Ectodermal cell (in vitro differentiated cells): ENCODE measurements around the gene GRAMD1B. TPM values are rescaled to one million over a fixed set of nuclear protein-coding genes. Genes with fewer than 3 reads are reported as not detected.
A peak's percentile ranks its signal among the peaks of the same experiment; 100 is the strongest.

Experiments used
- H3K27ac ChIP-seq: 2 replicates; pipeline ENCODE4 v1.7.0; 2013; ENCODE audit warnings: mild to moderate bottlenecking, low read depth, low read length; ENCODE audit not compliant: insufficient read depth, poor library complexity, severe bottlenecking
- H3K27me3 ChIP-seq: 2 replicates; pipeline ENCODE4 v1.7.0; 2013; ENCODE audit warnings: mild to moderate bottlenecking, low read length; ENCODE audit not compliant: insufficient read depth, control insufficient read depth, poor library complexity, severe bottlenecking
- H3K36me3 ChIP-seq: one replicate; pipeline ENCODE4 v1.7.0; 2013; ENCODE audit warnings: low read length; ENCODE audit not compliant: control insufficient read depth, insufficient read depth
- H3K4me1 ChIP-seq: one replicate; pipeline ENCODE4 v1.7.0; 2013; ENCODE audit warnings: low read length; ENCODE audit not compliant: control insufficient read depth, insufficient read depth
- H3K4me3 ChIP-seq: 2 replicates; pipeline ENCODE4 v1.7.0; 2013; ENCODE audit warnings: low read depth, low read length, control low read depth; ENCODE audit not compliant: insufficient read depth
- H3K9me3 ChIP-seq: 2 replicates; pipeline ENCODE4 v1.7.0; 2013; ENCODE audit warnings: mild to moderate bottlenecking, low read length, moderate library complexity; ENCODE audit not compliant: control insufficient read depth
- WGBS, 2 experiments: methylation state at CpG; one replicate each; pipeline ENCODE4 v1.1.7; 2013; ENCODE audit warnings: missing lambda C conversion rate in 2 of 2; 5-methylcytosine and 5-hydroxymethylcytosine counted together
- polyA plus RNA-seq, 4 experiments: library from polyadenylated mRNA; stranded (reverse); fragments of 50-300 nt; gene quantifications; one replicate each; pipeline ENCODE4 v1.2.3, GENCODE V29; 2013

Gene GRAMD1B
- polyA plus RNA-seq (2013, experiment 1 of 4) = 18.8 TPM
- 25.7 TPM for polyA plus RNA-seq (2013, experiment 2 of 4)
- polyA plus RNA-seq (2013, experiment 3 of 4) = 14.9 TPM
- 19.3 TPM for polyA plus RNA-seq (2013, experiment 4 of 4)

GRCh38 chr11:123429913-123430720 lies at the start of gene GRAMD1B:
TSS of gene GRAMD1B (plus strand) at chr11:123430269. CDS start at chr11:123430793, 524 bp downstream.
- H3K27ac ChIP-seq = peak within 1 kb of the TSS; percentile 90
- WGBS, 2 experiments = 0% methylated on average over 57 of the region's 57 CpGs
- H3K27me3 ChIP-seq = peaks cover 9% of the 10 kb centered on the region

DNA sequence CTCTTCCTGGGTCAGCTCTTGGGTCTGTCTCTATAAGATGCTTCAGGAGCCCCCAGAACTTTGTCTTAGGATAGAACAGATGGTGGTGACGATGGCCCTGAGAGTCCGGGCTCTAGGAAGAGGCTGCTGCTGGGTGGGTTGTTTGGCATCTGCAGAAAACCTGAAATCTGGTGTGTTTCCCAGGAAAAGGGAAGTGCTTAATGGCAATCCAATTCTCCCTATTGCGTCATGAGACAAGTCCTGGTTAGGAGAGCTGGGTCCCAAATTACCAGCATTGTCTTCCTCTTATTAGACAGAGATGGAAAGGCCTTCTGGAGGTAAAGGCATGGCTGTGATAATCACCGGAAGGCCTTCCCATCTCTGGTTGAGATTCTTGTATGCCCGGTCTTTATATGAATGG lies 48.9 kb upstream of the GRAMD1B start:
- WGBS, 2 experiments = 92 to 96% methylated on average over 5 of the region's 5 CpGs
- no peaks in the 10 kb centered on the region for H3K4me1 ChIP-seq
- H3K36me3 ChIP-seq = no peaks in the 10 kb centered on the region
- H3K4me3 ChIP-seq = no peak overlapping the region
- no peak overlapping the region for H3K27ac ChIP-seq
- H3K9me3 ChIP-seq = no peaks in the 10 kb centered on the region
- H3K27me3 ChIP-seq = no peaks in the 10 kb centered on the region

More at GRCh38 chr11:123429913-123430720, at the start of gene GRAMD1B:
- H3K36me3 ChIP-seq = no peaks in the 10 kb centered on the region
- peaks cover 35% of the 10 kb centered on the region for H3K4me1 ChIP-seq
- H3K9me3 ChIP-seq = no peaks in the 10 kb centered on the region
- peak within 1 kb of the TSS; percentile 87 for H3K4me3 ChIP-seq

- WGBS, 2 experiments = 94 to 97% methylated on average over 4 of the region's 4 CpGs
- no peak overlapping the region for H3K4me3 ChIP-seq
- H3K27ac ChIP-seq = no peak overlapping the region
Observed at GRCh38 chr11:123381817-123382554, 48.1 kb upstream of the GRAMD1B start.

DNA sequence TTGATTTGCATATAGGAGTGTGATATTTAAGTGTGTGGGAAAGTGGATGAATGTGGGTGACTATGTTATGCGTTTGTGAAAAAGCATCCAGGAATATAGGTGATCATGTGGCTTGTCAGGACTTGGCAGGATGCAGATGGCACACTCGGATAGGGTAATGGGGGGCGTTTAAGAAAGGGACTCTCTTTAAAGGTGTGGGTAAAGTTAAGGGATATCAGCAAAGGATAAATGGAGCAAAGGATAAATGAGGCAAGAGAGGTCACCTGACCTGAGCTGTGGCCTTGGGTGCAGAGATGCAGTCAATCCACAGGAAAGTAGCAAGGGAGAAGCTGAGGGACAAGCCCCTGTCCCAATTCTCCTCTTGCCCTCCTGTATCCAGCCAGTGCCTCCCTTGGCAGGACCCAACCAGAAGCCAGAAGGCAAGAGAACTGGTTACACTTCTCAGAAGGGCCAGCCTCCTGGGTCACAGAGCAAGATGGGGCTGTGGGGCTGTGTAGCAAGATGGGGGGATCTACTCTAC lies 47.5 kb upstream of the GRAMD1B start:
- no peaks in the 10 kb centered on the region for H3K36me3 ChIP-seq
- WGBS, 2 experiments = 92 to 95% methylated on average over 3 of the region's 3 CpGs
- no peaks in the 10 kb centered on the region for H3K9me3 ChIP-seq
- H3K27ac ChIP-seq = no peak overlapping the region
- no peaks in the 10 kb centered on the region for H3K4me1 ChIP-seq
- H3K4me3 ChIP-seq = no peak overlapping the region
- H3K27me3 ChIP-seq = no peaks in the 10 kb centered on the region

More at GRCh38 chr11:123381817-123382554, 48.1 kb upstream of the GRAMD1B start:
- Histone ChIP-seq H3K9me3 (no peaks in the 10 kb centered on the region), H3K27me3 (no peaks in the 10 kb centered on the region), H3K36me3 (no peaks in the 10 kb centered on the region), H3K4me1 (no peaks in the 10 kb centered on the region)

GRCh38 chr11:123384116-123384515 lies 46.0 kb upstream of the GRAMD1B start:
- H3K27ac ChIP-seq = no peak overlapping the region
- no peaks in the 10 kb centered on the region for H3K27me3 ChIP-seq
- no peaks in the 10 kb centered on the region for H3K9me3 ChIP-seq
- no peak overlapping the region for H3K4me3 ChIP-seq
- no peaks in the 10 kb centered on the region for H3K36me3 ChIP-seq
- H3K4me1 ChIP-seq = no peaks in the 10 kb centered on the region

DNA sequence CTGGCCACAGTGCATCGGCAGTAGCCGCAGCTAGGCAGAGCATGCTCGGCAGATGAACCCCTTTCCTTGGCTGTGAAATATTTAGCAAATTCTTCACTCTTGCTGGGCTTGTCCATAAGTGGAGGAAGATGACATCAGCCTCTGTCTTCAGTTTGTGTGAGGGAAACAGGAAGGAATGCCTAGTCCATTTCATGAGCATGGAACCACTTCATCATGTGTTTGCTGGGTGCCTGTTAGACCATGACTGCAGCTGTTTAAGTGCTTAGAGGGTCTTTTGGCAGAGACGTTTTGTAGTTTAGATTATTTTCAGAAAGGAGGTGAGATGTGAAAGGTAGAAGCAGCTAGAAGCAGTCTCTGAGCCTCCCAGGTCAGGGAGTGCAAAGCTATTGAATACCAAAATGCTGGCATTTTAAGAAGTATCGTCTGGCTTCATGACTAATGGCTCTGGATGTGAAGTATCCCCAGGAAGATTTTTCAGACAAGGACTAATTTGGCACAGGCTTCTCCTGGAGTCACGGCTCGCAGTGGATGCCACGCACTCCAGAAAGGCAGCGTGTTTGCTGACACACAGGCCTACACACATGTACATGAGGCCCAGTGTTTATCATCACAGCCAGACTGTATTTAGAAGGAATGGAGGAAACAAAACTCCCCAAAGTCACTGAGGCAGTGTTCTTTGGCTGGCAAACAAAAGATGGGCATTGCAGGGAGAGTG lies 43.1 kb upstream of the GRAMD1B start:
- no peak overlapping the region for H3K27ac ChIP-seq
- no peaks in the 10 kb centered on the region for H3K27me3 ChIP-seq
- no peaks in the 10 kb centered on the region for H3K4me1 ChIP-seq
- no peaks in the 10 kb centered on the region for H3K9me3 ChIP-seq
- H3K36me3 ChIP-seq = no peaks in the 10 kb centered on the region
- 88 to 95% methylated on average over 9 of the region's 9 CpGs for WGBS, 2 experiments
- H3K4me3 ChIP-seq = no peak overlapping the region

- H3K27me3 ChIP-seq = no peaks in the 10 kb centered on the region
- no peak overlapping the region for H3K4me3 ChIP-seq
- H3K36me3 ChIP-seq = no peaks in the 10 kb centered on the region
- no peaks in the 10 kb centered on the region for H3K9me3 ChIP-seq
- H3K4me1 ChIP-seq = no peaks in the 10 kb centered on the region
- whole genome bisulfite sequencing, 2 experiments = 90 to 92% methylated on average over 4 of the region's 4 CpGs
- no peak overlapping the region for H3K27ac ChIP-seq
Observed at GRCh38 chr11:123388640-123389039, 41.4 kb upstream of the GRAMD1B start.

GRCh38 chr11:123390146-123390545 lies 39.9 kb upstream of the GRAMD1B start:
- Histone ChIP-seq H3K36me3 (no peaks in the 10 kb centered on the region), H3K4me3 (no peak overlapping the region), H3K27ac (no peak overlapping the region), H3K27me3 (no peaks in the 10 kb centered on the region), H3K4me1 (no peaks in the 10 kb centered on the region), H3K9me3 (no peaks in the 10 kb centered on the region)
- 91 to 96% methylated on average over 3 to 4 of the region's 4 CpGs for WGBS, 2 experiments

GRCh38 chr11:123391646-123392348 lies 38.3 kb upstream of the GRAMD1B start:
- 90% methylated on average over 6 of the region's 6 CpGs for WGBS, 2 experiments
- no peak overlapping the region for H3K27ac ChIP-seq
- H3K4me1 ChIP-seq = no peaks in the 10 kb centered on the region
- no peaks in the 10 kb centered on the region for H3K27me3 ChIP-seq
- H3K36me3 ChIP-seq = no peaks in the 10 kb centered on the region
- no peak overlapping the region for H3K4me3 ChIP-seq
- no peaks in the 10 kb centered on the region for H3K9me3 ChIP-seq
